Sigmoid colon (tissue), 4 donors: Measurements from ENCODE around the gene ZFHX3.

ENCODE experiments used
- EP300 ChIP-seq, 4 donors: sonication (generic); formaldehyde crosslinking; IDR thresholded peaks; one replicate each; pipeline ENCODE4 v1.6.1; 2017; ENCODE audit warnings: antibody characterized with exemption in 4 of 4
- POLR2A ChIP-seq, 2 donors: fragments of 450-650 bp; IDR thresholded peaks; one replicate each; pipeline ENCODE4 v1.6.1; 2016; ENCODE audit warnings: antibody characterized with exemption in 2 of 2, mild to moderate bottlenecking in 2 of 2, moderate library complexity in 2 of 2
- POLR2AphosphoS5 ChIP-seq, 4 donors: sonication (generic); formaldehyde crosslinking; IDR thresholded peaks; one replicate each; pipeline ENCODE4 v1.6.1; 2017; ENCODE audit warnings: antibody characterized with exemption in 4 of 4
- TF ChIP-seq, protein P1 (sequence below), 4 experiments: fragments of 450-650 bp in 3 of 4; fragments of 200-600 bp in 1 of 4; IDR thresholded peaks; one replicate each; pipeline ENCODE4 v1.5.1; 2016 to 2019; ENCODE audit warnings: antibody characterized with exemption in 4 of 4, mild to moderate bottlenecking in 3 of 4, moderate library complexity in 2 of 4

DNA sequence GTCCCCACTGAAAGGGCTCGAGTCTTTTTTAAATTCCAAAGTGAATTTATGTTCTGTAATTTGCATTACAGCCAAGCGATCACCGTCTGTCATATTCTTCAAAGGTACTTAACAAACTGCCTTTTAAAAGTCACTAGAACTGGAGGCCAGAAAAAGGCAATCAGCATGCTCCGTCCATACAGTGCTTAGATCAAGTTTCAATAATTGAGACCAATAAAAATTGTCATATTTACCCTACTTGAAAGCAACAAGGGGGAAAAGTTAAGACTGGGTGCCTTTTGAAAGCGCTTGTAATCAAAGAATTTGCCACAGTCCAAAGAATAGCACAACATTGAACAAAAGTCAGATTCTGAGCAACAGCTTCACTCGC is 9.0 kb upstream of the ZFHX3 start:
- TF ChIP-seq, protein P1, sequence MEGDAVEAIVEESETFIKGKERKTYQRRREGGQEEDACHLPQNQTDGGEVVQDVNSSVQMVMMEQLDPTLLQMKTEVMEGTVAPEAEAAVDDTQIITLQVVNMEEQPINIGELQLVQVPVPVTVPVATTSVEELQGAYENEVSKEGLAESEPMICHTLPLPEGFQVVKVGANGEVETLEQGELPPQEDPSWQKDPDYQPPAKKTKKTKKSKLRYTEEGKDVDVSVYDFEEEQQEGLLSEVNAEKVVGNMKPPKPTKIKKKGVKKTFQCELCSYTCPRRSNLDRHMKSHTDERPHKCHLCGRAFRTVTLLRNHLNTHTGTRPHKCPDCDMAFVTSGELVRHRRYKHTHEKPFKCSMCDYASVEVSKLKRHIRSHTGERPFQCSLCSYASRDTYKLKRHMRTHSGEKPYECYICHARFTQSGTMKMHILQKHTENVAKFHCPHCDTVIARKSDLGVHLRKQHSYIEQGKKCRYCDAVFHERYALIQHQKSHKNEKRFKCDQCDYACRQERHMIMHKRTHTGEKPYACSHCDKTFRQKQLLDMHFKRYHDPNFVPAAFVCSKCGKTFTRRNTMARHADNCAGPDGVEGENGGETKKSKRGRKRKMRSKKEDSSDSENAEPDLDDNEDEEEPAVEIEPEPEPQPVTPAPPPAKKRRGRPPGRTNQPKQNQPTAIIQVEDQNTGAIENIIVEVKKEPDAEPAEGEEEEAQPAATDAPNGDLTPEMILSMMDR (IDR thresholded peaks at IDR 0.05) = no peak
- no peak for TF ChIP-seq POLR2AphosphoS5 (IDR thresholded peaks at IDR 0.05)
- TF ChIP-seq EP300 (IDR thresholded peaks at IDR 0.05) = no peak
- no peak for TF ChIP-seq POLR2A (IDR thresholded peaks at IDR 0.05)
